GM19397 (cell line): ENCODE measurements around the gene TRA2A.

ENCODE experiments used
- ATAC-seq: cut with Tn5 transposase; IDR thresholded peaks from one replicate; pipeline ENCODE4 v1.9.1; 2021; ENCODE audit warnings: mild to moderate bottlenecking, moderate library complexity; ENCODE audit not compliant: unreplicated experiment

The TRA2A gene

DNA sequence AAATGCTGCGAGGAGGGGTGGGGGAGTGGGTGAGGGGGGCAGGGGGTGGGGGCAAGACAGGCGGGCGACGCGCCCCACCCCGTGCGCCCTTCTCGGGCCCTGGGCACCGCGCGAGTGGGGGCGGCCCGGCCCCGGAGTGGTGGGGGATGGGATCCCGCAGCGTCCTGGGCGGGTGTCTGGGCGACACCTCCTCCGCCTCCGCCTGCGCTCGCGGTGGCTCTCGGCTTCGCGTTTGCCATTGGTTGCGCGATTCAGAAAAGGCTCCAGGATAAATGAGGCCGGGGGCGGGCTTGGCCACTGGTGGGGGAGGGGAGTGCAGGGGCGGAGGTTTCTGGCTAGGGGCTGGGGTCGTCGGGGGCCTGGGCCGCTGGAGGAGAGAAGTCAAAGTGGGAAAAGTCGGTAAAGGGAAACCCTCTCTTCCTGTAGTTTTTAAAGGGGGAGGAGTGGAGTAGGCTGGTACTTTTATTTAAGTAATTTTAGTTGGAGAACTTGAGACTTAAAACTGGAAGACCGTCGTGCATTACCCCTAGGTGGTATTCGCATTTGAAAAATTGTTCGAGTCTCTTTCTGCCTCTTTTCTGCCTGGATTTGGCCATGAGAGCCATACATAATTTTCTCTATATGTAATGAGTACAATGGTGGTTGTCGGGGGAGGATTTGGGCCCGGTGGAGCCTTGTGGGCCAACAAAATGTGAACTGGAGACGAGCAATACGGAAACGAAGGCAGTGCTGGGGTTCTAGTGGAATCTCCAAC is 60.5 kb downstream of the TRA2A start:
- ATAC-seq, result no peak

DNA sequence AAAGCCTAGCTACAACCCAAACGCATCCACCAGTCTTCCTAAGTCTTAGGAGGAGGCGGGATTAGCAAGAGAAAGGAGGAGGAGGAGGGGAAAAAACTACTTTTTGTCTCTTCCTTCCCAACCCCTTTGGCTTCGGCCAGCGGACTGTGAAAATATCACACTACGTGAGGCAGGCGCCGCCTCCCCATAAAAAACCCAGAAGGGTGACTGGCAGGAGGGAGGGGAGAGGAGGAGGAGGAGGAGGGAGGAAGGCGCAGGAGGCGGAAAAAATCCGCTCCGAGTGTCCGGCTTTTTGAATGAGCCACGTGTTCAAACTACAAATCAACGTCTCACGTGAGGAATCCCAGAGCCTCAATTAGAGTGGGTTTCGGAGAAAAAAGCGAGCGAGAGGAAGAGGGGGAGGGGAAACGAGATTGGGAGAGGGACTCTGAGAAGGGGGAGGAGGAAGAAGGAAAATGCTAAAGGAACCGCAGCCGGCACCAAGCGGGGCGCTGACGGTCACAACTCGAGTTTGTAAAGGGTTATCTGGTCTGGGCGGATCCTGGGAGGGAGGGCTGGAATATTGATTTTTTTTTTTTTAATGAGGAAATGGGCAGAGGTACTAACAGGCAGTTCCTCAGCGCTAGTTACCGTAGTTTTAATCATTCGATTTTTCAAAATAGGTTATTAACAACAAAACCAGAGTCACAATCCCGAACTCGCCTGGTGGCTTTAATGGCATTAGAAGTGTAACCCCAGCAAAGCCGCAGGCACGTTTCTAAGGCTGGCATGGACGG is 61.3 kb downstream of the TRA2A start, which contains the start of gene IGF2BP3:
TSS of gene IGF2BP3 (minus strand) at position 162 of the 776 bp plus-strand sequence. CDS start 381 bp downstream, outside the sequence.
- no peak for ATAC-seq

DNA sequence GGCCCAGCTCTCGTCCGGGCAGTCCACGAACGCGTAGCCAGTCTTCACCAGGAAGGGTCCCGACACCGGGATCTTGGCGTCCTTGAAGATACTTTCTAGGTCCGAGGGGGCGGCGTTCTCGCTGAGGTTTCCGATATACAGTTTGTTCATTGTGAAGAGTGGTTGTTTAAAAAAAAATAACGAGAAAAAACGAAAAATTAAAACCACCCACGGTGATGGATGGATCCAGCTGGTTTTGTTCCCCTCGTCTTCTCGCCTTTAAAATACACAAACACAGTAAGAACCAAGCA is 61.9 kb downstream of the TRA2A start:
- no peak for ATAC-seq

DNA sequence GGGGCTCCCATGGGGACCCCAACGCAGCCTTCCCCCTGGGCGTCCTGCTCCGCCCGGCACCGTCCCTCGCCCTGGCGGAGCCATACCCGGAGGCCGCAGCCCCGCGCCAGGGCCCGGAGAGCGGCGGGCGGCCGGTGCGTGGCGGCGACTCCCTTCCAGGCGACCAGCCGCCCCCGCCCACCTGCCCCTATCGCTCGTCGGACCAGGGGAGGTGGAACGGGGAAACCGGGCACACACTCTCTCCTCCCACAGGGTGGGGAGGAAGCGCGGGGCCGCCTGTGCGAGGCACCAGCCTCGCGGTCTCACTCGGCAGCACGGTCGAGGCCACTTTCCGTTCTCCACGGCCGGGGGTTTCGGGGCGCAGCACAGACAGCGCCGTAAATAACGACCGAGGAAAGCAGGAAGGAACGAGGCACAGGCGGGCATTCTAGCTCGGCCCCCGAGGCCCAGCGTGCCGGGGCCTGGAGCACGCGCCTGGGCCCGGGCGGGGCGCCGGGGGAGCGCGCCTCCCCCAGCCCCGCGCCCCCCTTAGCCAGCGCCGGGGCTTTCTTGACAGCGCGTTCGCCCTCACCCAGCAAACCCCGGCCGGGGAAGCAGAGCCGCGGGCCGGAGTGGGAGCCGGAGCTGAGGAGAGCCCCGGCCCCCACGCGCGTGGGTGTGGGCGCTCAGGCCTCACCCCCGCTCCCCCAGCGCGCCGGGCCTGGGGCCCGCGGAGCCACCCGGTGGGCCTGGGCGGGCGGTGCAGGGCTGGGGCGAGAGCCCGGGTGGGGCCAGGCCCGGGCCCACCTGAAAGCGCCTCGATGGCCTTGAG is 62.4 kb downstream of the TRA2A start:
- no peak for ATAC-seq

DNA sequence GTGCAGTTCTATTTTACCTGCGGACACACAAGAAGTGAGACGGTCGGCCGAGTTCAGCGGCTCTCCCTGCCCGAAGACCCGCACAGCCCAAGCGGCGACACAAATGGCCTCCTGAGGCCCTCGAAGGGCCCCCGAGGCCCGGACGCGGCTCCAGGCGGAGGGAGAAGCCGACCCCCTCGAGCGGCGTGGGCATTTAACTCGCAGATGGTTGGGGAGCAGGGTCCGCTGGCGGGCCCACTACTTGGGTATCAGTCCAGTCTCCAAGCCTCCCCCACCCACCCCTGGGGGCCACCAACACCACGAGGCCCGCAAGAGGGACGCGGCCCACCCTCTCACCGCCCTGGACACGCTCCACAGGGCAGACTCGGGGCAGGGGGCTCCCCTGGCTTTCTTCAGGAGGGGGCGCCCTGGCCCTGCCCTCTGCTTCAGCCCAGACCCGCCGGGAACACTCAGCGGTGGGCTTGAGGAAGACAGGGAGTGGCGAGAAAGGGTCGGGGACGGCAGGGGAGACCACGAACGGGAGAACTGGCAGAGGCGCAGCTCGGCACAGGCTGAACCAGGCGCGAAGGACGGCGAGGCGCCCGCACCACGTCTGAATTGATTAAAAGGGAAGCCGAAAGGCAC is 63.1 kb downstream of the TRA2A start:
- ATAC-seq, result no peak

DNA sequence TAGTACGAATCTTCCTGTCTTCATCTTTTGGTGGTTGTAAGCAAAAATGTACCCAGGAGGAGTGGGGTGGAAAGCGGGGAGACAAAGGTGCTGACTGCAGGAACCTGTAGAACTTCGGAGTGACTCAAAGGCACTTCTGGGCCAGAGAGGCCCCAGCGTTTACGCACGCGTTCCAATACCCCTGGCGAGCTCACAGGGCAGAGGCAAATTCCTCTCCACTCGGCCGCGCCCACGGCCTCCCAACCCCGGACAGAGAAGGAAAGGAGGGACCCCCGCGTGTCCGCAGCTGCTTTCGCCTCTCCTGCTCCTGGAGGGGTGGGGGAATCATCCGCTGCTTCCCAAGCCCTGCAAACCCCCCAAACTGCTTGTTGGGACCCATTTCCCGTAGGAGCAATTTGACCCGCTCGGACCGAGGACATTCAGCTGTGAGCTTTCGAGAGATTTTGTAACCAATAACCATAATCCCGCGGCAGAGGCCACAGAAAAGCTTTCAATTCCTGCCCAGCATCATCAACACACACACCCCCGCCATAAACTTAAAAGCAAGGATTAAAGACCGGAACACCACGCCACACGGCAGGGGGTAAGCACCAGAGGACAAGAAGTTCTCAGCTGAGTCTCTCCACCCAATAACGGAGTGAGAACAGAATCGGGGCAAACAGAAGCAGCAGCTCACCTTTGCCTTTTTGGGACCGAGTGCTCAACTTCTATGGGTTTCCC is 63.8 kb downstream of the TRA2A start:
- no peak for ATAC-seq

DNA sequence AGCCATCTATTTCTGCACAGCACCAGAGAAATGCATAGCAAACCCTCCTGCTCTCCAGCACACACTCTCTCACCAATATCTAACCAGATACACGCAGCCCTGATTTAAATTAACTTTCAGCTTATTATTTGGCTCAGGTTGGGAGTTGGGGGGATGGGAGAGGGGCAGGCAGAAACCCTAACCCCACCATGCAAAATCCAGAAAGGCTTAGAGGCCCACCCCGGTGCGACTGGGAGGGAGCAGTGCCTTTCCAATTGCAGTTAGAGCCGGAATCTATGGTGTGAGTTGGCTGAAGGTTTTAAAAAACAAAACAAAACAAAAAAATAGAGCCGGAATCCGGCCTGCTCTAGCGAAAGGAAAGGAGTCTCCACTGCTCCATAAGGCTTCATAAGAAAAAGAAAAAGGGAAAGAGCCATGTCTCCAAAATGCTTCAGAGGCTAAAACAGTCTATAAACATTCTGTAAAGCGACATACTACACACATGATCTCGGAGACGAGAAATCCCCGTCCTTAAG is 64.4 kb downstream of the TRA2A start:
- no peak for ATAC-seq

DNA sequence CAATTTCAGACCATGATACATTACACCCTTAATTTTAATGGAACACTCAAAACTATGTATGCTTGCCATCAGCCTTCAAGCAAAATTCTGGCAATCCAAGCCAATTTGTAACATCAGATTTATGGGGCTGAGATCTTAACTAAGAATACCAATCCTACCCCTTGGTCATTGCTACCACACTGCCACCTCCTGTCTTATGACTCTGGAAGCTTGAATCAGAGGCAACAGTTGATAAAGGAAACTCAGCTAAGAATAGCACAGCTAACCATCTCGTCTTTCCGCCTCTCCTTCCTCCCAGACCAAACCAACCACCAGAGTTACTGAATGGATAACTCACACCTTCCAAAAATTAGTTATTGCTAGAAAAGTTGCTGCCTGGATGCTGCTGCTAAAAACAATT is 68.9 kb downstream of the TRA2A start:
- no peak for ATAC-seq

DNA sequence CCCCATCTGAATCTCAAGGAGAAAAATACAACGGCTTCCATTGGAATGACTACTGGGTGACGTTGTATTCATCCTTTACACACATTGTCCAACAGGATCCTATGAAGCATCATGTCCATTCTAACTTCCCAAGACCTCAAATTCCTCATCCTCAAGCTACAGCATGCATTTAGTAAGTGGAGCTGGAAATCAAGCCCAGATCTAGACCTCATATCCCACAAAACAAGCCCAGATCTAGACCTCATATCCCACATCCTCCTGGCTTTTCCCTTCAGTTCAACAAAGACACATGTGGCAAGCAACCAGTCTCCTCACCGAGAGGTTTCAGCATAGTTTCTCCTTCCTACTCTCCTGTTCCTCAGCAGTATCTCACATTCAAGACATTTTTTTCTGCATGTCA is 73.7 kb downstream of the TRA2A start:
- no peak for ATAC-seq

DNA sequence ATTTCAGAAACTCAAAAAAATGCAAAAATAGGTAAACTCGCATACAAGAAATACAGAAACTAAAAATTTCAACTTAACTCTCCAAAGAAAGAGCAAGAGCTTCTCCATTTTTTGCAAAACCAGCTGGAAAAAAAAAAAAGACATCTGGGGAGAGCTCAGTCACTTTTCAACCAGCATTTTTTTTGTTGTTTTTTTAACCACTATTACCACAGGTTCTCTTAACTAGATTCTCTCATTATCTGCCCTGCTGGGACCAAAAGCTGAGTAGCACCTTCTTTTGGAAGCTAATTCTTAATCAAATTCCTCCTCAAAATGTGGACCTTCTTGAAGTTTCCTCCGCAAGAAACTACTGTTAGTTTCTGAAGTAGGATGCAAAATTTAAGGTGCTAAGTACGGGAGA is 75.7 kb downstream of the TRA2A start:
- ATAC-seq, result no peak

DNA sequence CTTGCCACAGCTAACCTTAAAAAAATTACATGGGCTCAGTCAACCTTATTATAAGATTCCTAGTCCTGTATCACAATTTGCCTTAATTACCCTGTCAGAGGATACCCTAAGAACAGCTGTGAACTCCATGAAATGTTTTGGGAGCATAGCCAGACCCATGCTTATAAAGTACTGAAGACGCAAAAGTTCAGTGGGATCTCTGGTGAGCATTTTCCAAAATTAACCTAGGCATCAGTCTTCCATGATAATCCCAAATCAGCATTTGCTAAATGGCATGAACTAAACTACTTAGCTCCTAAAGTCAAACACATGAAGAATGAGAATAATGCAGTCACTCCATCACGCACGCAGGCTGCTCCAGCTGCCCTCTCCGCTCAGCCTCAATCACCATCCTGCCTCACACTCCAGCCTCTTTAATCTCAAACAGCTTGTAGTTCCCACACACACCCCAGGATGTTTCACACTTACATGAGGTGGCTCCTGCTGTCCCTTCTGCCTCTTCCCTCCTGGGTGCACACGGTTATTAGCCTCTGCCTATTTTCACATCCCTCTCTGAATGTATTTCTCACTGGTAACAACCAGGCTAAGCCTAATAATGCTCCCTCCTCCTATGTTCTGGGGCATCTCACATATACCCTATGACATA is 76.8 kb downstream of the TRA2A start:
- no peak for ATAC-seq
